ENCODE measurements around the gene ERFL. TPM values are rescaled to one million over a fixed set of nuclear protein-coding genes. Genes with fewer than 3 reads are reported as not detected.

ERFL gene
- total RNA-seq, 1 experiment from 2014 or later, result 0.79 TPM

DNA sequence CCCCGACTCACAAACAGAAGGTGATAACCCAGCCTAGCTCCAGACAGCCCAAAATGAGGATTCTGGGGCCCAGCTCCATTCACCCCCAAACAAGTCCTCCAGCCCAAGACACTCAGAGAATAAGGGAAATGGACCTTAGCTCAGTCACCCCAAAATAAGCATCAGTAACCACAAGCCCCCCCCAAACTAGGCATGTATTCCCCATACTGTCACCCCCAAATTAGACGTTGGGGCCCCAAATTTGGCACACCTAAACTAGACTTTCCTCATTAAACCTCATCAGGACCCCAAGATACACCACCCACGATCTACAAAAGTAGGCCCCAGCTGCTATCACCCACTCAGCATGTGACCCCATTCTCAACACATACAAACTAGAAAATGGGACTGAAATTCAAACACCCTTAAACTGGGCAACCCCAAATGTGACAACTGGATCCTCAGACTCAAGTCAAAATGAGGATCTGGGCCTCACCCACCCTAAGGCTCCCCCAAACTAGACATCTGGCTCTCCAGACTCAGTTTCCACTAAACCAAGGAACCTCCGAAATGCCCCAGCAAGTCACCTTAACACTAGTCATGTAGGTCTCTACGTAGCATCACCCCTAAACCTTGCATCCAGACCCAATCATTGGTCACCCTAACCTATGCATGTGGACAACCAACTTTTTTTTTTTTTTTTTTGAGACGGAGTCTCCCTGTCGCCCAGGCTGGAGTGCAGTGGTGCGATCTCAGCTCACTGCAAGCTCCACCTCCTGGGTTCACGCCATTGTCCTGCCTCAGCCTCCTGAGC lies 13.4 kb upstream of the ERFL start:
- POLR2A ChIA-PET, result no interaction called here
- CTCF ChIA-PET, result no interaction called here
- no peak overlapping the region for H3K4me3 ChIP-seq (replicated peaks in 1 of 2; ENCODE audit: low read depth in 1 of 2, low read length in 2 of 2)
- ATAC-seq (no peak), DNase-seq (ENCODE audit: low read depth, low spot score) (no peak)
- H3K9me3 ChIP-seq (ENCODE audit: control insufficient read depth in 1 of 2, insufficient read depth in 1 of 2, low read depth in 1 of 2, low read length in 2 of 2), result no peaks in the 10 kb centered on the region
- no peaks in the 10 kb centered on the region for H3K36me3 ChIP-seq (ENCODE audit: control insufficient read depth in 1 of 2, insufficient read depth in 2 of 2, low read length in 2 of 2)
- intact Hi-C loops (cut with micrococcal nuclease), result no loop called here
- no peaks in the 10 kb centered on the region for H4K20me1 ChIP-seq (ENCODE audit: insufficient read depth)
- no peaks in the 10 kb centered on the region for H3K79me2 ChIP-seq (ENCODE audit: insufficient read depth, low read length)
- no peak overlapping the region for H3K9ac ChIP-seq (ENCODE audit: low read length)
- no peak overlapping the region for H3K27ac ChIP-seq (ENCODE audit: low read depth, low read length)
- no TSS peak for BruUV-seq (replicated peaks)
- H3K27me3 ChIP-seq (ENCODE audit: insufficient read depth, low read length), result no peaks in the 10 kb centered on the region
- no peak overlapping the region for H3K4me2 ChIP-seq (ENCODE audit: low read length)
- TF ChIP-seq EGR1 (IDR thresholded peaks at IDR 0.05; ENCODE audit: low read depth) (no peak), YY1 (IDR thresholded peaks at IDR 0.05; ENCODE audit: extremely low read depth, insufficient replicate concordance, low read depth, low read length) (no peak), JUND (IDR thresholded peaks at IDR 0.05) (no peak), POLR2AphosphoS5 (IDR thresholded peaks at IDR 0.05; ENCODE audit: low read depth, low read length) (no peak), SIN3A (IDR thresholded peaks at IDR 0.05; ENCODE audit: low read depth) (no peak), SP1 (IDR thresholded peaks at IDR 0.05; ENCODE audit: low read depth) (no peak), EZH2 (IDR thresholded peaks at IDR 0.05) (no peak), ZBTB33 (IDR thresholded peaks at IDR 0.05; ENCODE audit: extremely low read depth, insufficient replicate concordance, low read length) (no peak), CBX3 (IDR thresholded peaks at IDR 0.05; ENCODE audit: low read depth) (no peak), EZH2phosphoT487 (IDR thresholded peaks at IDR 0.05; ENCODE audit: borderline replicate concordance) (no peak), CEBPB (IDR thresholded peaks at IDR 0.05; ENCODE audit: low read depth) (no peak)
- H2AFZ ChIP-seq (ENCODE audit: low read depth, low read length, poor library complexity, severe bottlenecking), result no peak overlapping the region
- H3K4me1 ChIP-seq (ENCODE audit: control insufficient read depth in 1 of 2, insufficient read depth in 2 of 2, low read length in 2 of 2), result no peaks in the 10 kb centered on the region
- no peaks in the 10 kb centered on the region for H3K9me2 ChIP-seq (ENCODE audit: insufficient read depth)
- RAD21 ChIA-PET (ENCODE audit: low non-redundant PET in 1 of 2, low total read pairs in 2 of 2, uncharacterized antibody in 2 of 2, unreplicated experiment in 2 of 2), result no interaction called here

Measured in HCT116 (cell line).